ENCODE data around the gene SMYD3. TPM values are rescaled to one million over a fixed set of nuclear protein-coding genes. Genes with fewer than 3 reads are reported as not detected.

Gene SMYD3
- total RNA-seq, 2 experiments from 2014 or later = 22.6 to 24.6 TPM

GRCh38 chr1:245915406-245915805 is 591.7 kb downstream of the SMYD3 start:
- ATAC-seq = no peak
- ChIA-PET CTCF (no interaction called here), POLR2A (no interaction called here)
- no peak overlapping the region for H3K27ac Mint-ChIP-seq
- TF ChIP-seq CTCF (IDR thresholded peaks at IDR 0.05) = no peak
- no peaks in the 10 kb centered on the region for H3K27me3 Mint-ChIP-seq
- H3K4me3 Mint-ChIP-seq = no peak overlapping the region
- no peak for DNase-seq
- peaks cover 9% of the 10 kb centered on the region for H3K9me3 Mint-ChIP-seq
- intact Hi-C loops (cut with micrococcal nuclease) = no loop called here
- H3K36me3 Mint-ChIP-seq (ENCODE audit: low read depth) = peaks cover 26% of the 10 kb centered on the region
- H3K4me1 Mint-ChIP-seq (ENCODE audit: low read depth) = no peaks in the 10 kb centered on the region

DNA sequence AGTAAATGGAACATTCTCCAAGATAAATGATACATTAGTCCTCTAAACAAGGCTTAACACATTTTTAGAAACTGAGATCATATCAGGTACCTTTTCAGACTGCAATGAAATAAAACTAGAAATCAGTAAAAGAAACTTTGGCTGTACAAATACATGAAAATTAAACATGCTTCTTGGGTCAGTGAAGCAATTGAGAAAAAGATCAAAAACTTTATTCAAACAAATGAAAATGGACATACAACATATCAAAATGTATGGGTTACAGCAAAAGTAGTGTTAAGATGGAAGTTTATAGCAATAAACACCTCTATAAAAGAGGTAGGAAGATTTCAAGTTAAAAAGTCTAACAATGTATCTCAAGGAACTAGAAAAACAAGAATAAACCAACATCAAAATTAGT is 598.5 kb downstream of the SMYD3 start:
- CTCF ChIA-PET = no interaction called here
- H3K9me3 Mint-ChIP-seq = peaks cover 6% of the 10 kb centered on the region
- peaks cover 11% of the 10 kb centered on the region for H3K36me3 Mint-ChIP-seq (ENCODE audit: low read depth)
- H3K4me1 Mint-ChIP-seq (ENCODE audit: low read depth) = no peaks in the 10 kb centered on the region
- ATAC-seq = no peak
- H3K27ac Mint-ChIP-seq = no peak overlapping the region
- intact Hi-C loops (cut with micrococcal nuclease) = loop anchor here (10.0 kb wide), 1 partner anchor 76 kb away; no protein-coding TSS in a partner anchor
- H3K4me3 Mint-ChIP-seq = no peak overlapping the region
- no peak for TF ChIP-seq CTCF (IDR thresholded peaks at IDR 0.05)
- no peak for DNase-seq
- H3K27me3 Mint-ChIP-seq = no peaks in the 10 kb centered on the region
- POLR2A ChIA-PET = no interaction called here

DNA sequence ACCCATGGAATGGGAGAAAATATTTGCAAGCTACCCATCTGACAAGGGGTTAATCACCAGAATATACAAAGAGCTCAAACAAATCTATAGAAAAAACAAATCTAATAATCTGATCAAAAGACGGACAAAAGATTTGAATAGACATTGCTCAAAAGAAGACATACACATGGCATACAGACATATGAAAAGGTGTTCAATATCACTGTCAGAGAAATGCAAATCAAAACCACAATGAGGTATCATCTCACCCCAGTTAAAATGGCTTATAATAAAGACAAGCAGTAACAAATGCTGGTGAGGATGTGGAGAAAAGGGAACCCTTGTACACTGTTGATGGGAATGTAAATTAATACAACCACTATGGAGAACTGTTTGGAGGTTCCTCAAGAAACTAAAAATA is 600.9 kb downstream of the SMYD3 start:
- Mint-ChIP-seq H3K4me3 (no peak overlapping the region), H3K4me1 (ENCODE audit: low read depth) (no peaks in the 10 kb centered on the region), H3K27me3 (no peaks in the 10 kb centered on the region), H3K27ac (no peak overlapping the region), H3K9me3 (peaks cover 1% of the 10 kb centered on the region), H3K36me3 (ENCODE audit: low read depth) (peaks cover 9% of the 10 kb centered on the region)
- ChIA-PET POLR2A (no interaction called here), CTCF (no interaction called here)
- intact Hi-C loops (cut with micrococcal nuclease) = loop anchor here (10.0 kb wide), 1 partner anchor 79 kb away; no protein-coding TSS in a partner anchor
- ATAC-seq (no peak), DNase-seq (no peak)
- TF ChIP-seq CTCF (IDR thresholded peaks at IDR 0.05) = no peak

GRCh38 chr1:245903851-245904250 is 603.2 kb downstream of the SMYD3 start:
- no peak overlapping the region for H3K4me3 Mint-ChIP-seq

GRCh38 chr1:245901565-245901964 is 605.5 kb downstream of the SMYD3 start:
- no peak for ATAC-seq
- Mint-ChIP-seq H3K4me1 (ENCODE audit: low read depth) (no peaks in the 10 kb centered on the region), H3K4me3 (no peak overlapping the region), H3K27me3 (no peaks in the 10 kb centered on the region), H3K27ac (no peak overlapping the region), H3K9me3 (no peaks in the 10 kb centered on the region), H3K36me3 (ENCODE audit: low read depth) (peaks cover 26% of the 10 kb centered on the region)
- ChIA-PET CTCF (no interaction called here), POLR2A (no interaction called here)
- intact Hi-C loops (cut with micrococcal nuclease) = loop anchor here (10.0 kb wide), 1 partner anchor 83 kb away; no protein-coding TSS in a partner anchor
- TF ChIP-seq CTCF (IDR thresholded peaks at IDR 0.05) = no peak
- no peak for DNase-seq

More at GRCh38 chr1:245903851-245904250, 603.2 kb downstream of the SMYD3 start:
- intact Hi-C loops (cut with micrococcal nuclease) = loop anchor here (10.0 kb wide), 1 partner anchor 81 kb away; no protein-coding TSS in a partner anchor
- Mint-ChIP-seq H3K27me3 (no peaks in the 10 kb centered on the region), H3K27ac (no peak overlapping the region), H3K36me3 (ENCODE audit: low read depth) (peaks cover 25% of the 10 kb centered on the region), H3K4me1 (ENCODE audit: low read depth) (no peaks in the 10 kb centered on the region), H3K9me3 (peaks cover 1% of the 10 kb centered on the region)
- ATAC-seq = no peak
- CTCF ChIA-PET = no interaction called here
- no peak for DNase-seq
- TF ChIP-seq CTCF (IDR thresholded peaks at IDR 0.05) = no peak
- POLR2A ChIA-PET = no interaction called here
